Gastrocnemius medialis (tissue), 4 donors: ENCODE results near the gene DOK3. TPM values are rescaled to one million over a fixed set of nuclear protein-coding genes. Genes with fewer than 3 reads are reported as not detected.

Source experiments
- ATAC-seq, 2 donors: fragments of 150-250 bp; one replicate each; pipeline ENCODE4 v1.9.1; 2016
- DNase-seq, 2 donors: peaks; one replicate each; pipeline ENCODE4 v3.0.0-alpha.2; 2019
- H3K27ac ChIP-seq, 4 donors: fragments of 200-600 bp; sonication (generic); 1 replicate in 1 of 4; 2 replicates in 3 of 4; pipeline ENCODE4 v1.5.1; 2016 to 2018; ENCODE audit warnings: mild to moderate bottlenecking in 2 of 4, moderate library complexity in 1 of 4
- H3K27me3 ChIP-seq, 3 donors: fragments of 200-600 bp; sonication (generic) in 2 of 3; 1 replicate in 1 of 3; 2 replicates in 2 of 3; pipeline versions ENCODE4 v1.5.1 to v1.6.0; 2016 to 2019; ENCODE audit warnings: mild to moderate bottlenecking in 1 of 3, moderate library complexity in 1 of 3
- H3K36me3 ChIP-seq, 2 donors: fragments of 200-600 bp; sonication (generic) in 1 of 2; one replicate each; pipeline ENCODE4 v1.5.1; 2017 to 2018
- H3K4me1 ChIP-seq, 2 donors: fragments of 200-600 bp; sonication (generic) in 1 of 2; one replicate each; pipeline ENCODE4 v1.5.1; 2016 to 2017; ENCODE audit warnings: mild to moderate bottlenecking in 2 of 2
- H3K4me3 ChIP-seq, 4 donors: fragments of 200-600 bp; sonication (generic) in 3 of 4; 1 replicate in 1 of 4; 2 replicates in 3 of 4; pipeline ENCODE4 v1.5.1; 2016 to 2019; ENCODE audit warnings: mild to moderate bottlenecking in 2 of 4
- H3K9me3 ChIP-seq, 3 donors: fragments of 200-600 bp; sonication (generic) in 2 of 3; 1 replicate in 1 of 3; 2 replicates in 2 of 3; pipeline ENCODE4 v1.5.1; 2016 to 2019
- POLR2A ChIP-seq, 2 donors: fragments of 450-650 bp; IDR thresholded peaks; one replicate each; pipeline ENCODE4 v1.6.1; 2017; ENCODE audit warnings: antibody characterized with exemption in 2 of 2, mild to moderate bottlenecking in 2 of 2, moderate library complexity in 2 of 2
- in situ Hi-C, 4 donors: fragments of 200-750 bp; cut with MboI; loops; one replicate each; pipeline versions ENCODE4 v1.15.0 to v1.8.0; 2017; ENCODE audit warnings: low sequenced_read_pairs in 4 of 4
- intact Hi-C: fragments of 100-400 bp; cut with DNase I; formaldehyde crosslinking; loops from one replicate; pipeline ENCODE4 v1.15.1; 2023; ENCODE audit warnings: low total_unique reads
- total RNA-seq, 4 donors: library from RNA; depleted of rRNA; stranded (reverse); fragments of >200 nt; gene quantifications; one replicate each; pipeline versions ENCODE4 v1.1.0 to v1.2.3, GENCODE V29; 2016
- TF ChIP-seq, protein P1 (sequence below), 5 experiments: fragments of 450-650 bp in 3 of 5; fragments of 200-600 bp in 2 of 5; sonication (generic) in 2 of 5; IDR thresholded peaks in 4 of 5; conservative IDR thresholded peaks in 1 of 5; 1 replicate in 4 of 5; 2 replicates in 1 of 5; pipeline ENCODE4 v1.5.1; 2016 to 2019; ENCODE audit warnings: antibody characterized with exemption in 5 of 5, mild to moderate bottlenecking in 3 of 5, moderate library complexity in 3 of 5

DOK3 gene
- total RNA-seq, 4 donors from 2014 or later = 2.1 to 5.1 (median 2.9) TPM

DNA sequence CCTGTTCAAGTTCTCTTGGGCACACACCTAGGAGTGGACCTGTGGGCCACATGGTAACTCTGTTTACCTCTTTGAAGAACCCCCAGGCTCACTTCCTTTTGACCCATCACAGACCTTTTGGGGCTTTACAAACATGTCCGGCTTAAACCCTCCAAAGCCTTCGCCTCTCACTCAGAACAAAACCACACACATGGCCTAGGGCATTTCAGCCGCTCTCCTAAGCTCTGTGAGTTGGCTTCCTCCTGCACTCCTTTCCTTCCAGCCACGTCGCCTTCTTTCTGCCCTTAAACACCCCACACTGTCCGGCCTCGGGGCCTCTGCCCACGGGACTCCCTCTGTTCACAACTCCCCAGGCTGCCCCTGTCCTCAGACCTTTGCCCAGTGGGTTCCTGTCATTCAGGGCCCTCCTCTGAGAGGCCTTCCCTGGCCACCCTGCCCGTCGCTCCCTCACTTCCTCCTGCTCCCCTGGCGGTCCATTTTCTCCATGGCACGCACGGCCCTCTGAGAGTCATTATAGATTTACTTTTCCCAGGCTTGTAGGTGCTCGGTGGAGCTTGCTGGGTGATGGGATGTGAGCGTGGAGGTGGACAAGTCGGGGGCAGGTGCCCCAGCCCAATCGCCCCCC lies 1.9 kb downstream of the DOK3 start:
- in situ Hi-C loops (loop anchor here in 3 of 4 donors (10.0 to 25.0 kb wide), 3 partner anchors 103 to 123 kb away; partner anchors contain the start of genes SLC34A1 (in 2 of the 3), F12 (in 1 of the 3) and PFN3 (in 1 of the 3)), intact Hi-C loops (no loop called here)
- ATAC-seq = no peak
- DNase-seq = no peak
- no peaks in the 10 kb centered on the region for H3K9me3 ChIP-seq
- H3K4me3 ChIP-seq = peak overlapping the region in 1 of 4 donors; percentile 32
- no peak overlapping the region for H3K27ac ChIP-seq
- TF ChIP-seq POLR2A (IDR thresholded peaks at IDR 0.05) = no peak
- TF ChIP-seq, protein P1, sequence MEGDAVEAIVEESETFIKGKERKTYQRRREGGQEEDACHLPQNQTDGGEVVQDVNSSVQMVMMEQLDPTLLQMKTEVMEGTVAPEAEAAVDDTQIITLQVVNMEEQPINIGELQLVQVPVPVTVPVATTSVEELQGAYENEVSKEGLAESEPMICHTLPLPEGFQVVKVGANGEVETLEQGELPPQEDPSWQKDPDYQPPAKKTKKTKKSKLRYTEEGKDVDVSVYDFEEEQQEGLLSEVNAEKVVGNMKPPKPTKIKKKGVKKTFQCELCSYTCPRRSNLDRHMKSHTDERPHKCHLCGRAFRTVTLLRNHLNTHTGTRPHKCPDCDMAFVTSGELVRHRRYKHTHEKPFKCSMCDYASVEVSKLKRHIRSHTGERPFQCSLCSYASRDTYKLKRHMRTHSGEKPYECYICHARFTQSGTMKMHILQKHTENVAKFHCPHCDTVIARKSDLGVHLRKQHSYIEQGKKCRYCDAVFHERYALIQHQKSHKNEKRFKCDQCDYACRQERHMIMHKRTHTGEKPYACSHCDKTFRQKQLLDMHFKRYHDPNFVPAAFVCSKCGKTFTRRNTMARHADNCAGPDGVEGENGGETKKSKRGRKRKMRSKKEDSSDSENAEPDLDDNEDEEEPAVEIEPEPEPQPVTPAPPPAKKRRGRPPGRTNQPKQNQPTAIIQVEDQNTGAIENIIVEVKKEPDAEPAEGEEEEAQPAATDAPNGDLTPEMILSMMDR (IDR thresholded peaks at IDR 0.05 in 4 of 5, conservative IDR thresholded peaks at IDR 0.05 in 1 of 5) = no peak
- peaks cover 0 to 25% of the 10 kb centered on the region in 2 donors for H3K36me3 ChIP-seq
- peaks cover 0 to 6% of the 10 kb centered on the region in 2 donors for H3K4me1 ChIP-seq
- H3K27me3 ChIP-seq = no peaks in the 10 kb centered on the region

DNA sequence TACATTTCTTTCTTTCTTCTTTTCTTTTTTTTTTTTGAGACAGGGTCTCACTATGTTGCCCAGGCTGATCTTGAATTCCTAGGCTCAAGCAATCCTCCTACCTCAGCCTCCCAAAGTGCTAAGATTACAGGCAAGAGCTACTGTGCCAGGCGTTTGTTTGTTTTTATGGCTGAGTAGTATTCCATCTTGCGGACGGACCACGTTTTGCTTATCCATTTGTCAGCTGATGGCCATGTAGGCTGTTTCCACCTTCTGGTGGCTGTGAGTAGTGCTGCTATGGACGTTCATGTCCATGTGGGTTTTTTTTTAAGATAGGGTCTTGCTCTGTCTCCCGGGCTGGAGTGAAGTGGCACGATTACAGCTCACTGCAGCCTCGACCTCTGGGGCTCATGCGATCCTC lies 2.5 kb downstream of the DOK3 start:
- H3K27ac ChIP-seq = no peak overlapping the region
- in situ Hi-C loops = loop anchor here in 3 of 4 donors (10.0 to 25.0 kb wide), 3 partner anchors 102 to 122 kb away; partner anchors contain the start of genes SLC34A1 (in 2 of the 3), F12 (in 1 of the 3) and PFN3 (in 1 of the 3)
- ATAC-seq = no peak

DNA sequence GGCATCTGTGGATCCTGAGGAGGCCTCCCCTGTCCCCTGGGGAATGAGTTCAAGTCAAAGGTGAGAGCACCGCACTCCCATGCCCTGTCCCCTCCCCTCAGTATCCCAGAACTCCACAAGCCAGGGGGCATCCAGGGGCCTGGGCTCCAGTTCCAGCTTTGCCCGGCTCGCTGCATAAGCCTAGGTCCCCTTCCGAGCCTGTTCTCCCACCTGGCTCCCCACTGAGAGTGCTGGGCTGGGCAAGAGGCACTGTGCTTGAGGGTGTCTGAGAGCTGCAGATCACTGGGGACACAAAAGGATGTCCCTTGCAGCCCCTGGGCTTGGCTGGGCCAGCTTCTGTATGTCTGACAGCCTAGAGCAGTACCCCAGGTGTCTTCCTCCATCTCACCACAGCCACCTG lies 4.6 kb downstream of the DOK3 start:
- no peaks in the 10 kb centered on the region for H3K36me3 ChIP-seq
- intact Hi-C loops (no loop called here), in situ Hi-C loops (loop anchor here in 3 of 4 donors (10.0 to 25.0 kb wide), 3 partner anchors 100 to 120 kb away; partner anchors contain the start of genes SLC34A1 (in 2 of the 3), F12 (in 1 of the 3) and PFN3 (in 1 of the 3))
- H3K4me3 ChIP-seq = no peak overlapping the region
- H3K27ac ChIP-seq = no peak overlapping the region
- ATAC-seq (no peak), DNase-seq (no peak)
- H3K9me3 ChIP-seq = no peaks in the 10 kb centered on the region
- H3K27me3 ChIP-seq = no peaks in the 10 kb centered on the region
- TF ChIP-seq, protein P1 (IDR thresholded peaks at IDR 0.05 in 4 of 5, conservative IDR thresholded peaks at IDR 0.05 in 1 of 5) = no peak
- TF ChIP-seq POLR2A (IDR thresholded peaks at IDR 0.05) = no peak
- peaks cover 9 to 16% of the 10 kb centered on the region in 2 donors for H3K4me1 ChIP-seq

More for the DNA sequence above, 2.5 kb downstream of the DOK3 start:
- TF ChIP-seq, protein P1 (IDR thresholded peaks at IDR 0.05 in 4 of 5, conservative IDR thresholded peaks at IDR 0.05 in 1 of 5) = no peak
- TF ChIP-seq POLR2A (IDR thresholded peaks at IDR 0.05) = no peak
- Histone ChIP-seq H3K9me3 (no peaks in the 10 kb centered on the region), H3K36me3 (peaks cover 0 to 20% of the 10 kb centered on the region in 2 donors), H3K4me1 (peaks cover 0 to 6% of the 10 kb centered on the region in 2 donors), H3K4me3 (no peak overlapping the region), H3K27me3 (no peaks in the 10 kb centered on the region)
- no peak for DNase-seq
- intact Hi-C loops = no loop called here

DNA sequence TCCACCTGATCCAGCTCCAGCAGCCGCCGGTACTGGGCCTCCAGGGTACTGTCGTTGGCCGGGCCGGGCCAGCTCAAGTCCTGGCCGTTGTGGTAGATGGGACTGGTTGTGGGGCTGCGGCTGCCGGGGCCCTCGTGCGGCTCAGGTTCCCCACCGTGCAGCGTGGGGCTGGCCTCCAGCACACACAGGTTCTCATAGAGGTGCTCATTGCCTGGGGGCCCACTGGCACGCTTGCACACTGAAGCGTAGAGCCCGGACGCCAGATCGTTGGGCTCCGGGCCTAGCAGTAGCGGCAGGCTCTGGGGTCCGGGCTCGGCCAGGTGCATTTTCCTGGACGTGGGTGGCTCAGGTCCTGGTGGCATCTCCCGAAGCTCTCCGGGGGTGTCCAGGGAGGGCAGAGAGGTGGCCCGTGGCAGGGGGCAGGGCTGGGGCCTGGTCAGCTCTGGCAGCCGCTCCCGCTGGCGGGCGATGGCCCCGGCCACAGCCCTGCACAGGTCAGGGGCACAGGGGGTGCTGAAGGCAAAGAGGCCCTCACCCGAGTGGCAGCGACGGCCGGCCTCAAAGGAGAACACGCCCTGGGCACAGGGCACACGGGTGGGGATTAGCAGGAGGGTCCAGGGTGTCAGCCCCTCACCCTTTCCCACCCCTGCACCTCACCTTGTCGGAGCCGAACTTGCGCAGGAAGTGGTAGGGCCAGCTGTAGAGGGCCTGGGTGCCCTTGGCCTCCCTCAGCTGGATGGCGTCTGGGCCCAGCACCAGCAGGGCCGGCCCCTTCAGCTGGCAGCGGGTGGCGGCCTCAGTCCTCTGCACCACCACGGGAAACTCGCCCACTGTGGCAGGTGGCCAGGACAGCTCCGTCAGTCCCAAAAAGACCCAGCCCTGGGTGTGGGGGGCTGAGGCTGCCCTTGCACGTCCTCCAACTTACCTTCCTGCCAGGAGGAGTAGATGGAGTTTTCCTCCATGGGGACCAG lies 5.3 kb downstream of the DOK3 start:
- ATAC-seq (no peak), DNase-seq (no peak)
- no peak for TF ChIP-seq POLR2A (IDR thresholded peaks at IDR 0.05)
- Histone ChIP-seq H3K27me3 (no peaks in the 10 kb centered on the region), H3K36me3 (no peaks in the 10 kb centered on the region), H3K9me3 (no peaks in the 10 kb centered on the region), H3K4me3 (no peak overlapping the region), H3K4me1 (peaks cover 9 to 11% of the 10 kb centered on the region in 2 donors), H3K27ac (no peak overlapping the region)
- in situ Hi-C loops = loop anchor here (5.0 to 25.0 kb wide), 4 partner anchors 100 to 120 kb away; partner anchors contain the start of genes SLC34A1 (in 2 of the 4), F12 (in 1 of the 4) and PFN3 (in 1 of the 4)
- intact Hi-C loops = no loop called here
